Activated CD4-positive, alpha-beta T cell treated with anti-CD3 and anti-CD28 coated beads, Interleukin-2, Interleukin-4, amounts not matched to agents 100 ng/mL and 50 ng/mL, durations not matched to agents 16 hours and 8 hours (primary cell): ENCODE data around the gene EBPL.
"Not testable (repeated sequence)": the region's sequence is repeated elsewhere in the genome, so short reads cannot be mapped to it uniquely, and the experiment has no call there.

Experiments used
- DNase-seq: peaks from one replicate; pipeline ENCODE4 v3.0.0-alpha.2; 2020; ENCODE audit warnings: low spot score

Gene EBPL

DNA sequence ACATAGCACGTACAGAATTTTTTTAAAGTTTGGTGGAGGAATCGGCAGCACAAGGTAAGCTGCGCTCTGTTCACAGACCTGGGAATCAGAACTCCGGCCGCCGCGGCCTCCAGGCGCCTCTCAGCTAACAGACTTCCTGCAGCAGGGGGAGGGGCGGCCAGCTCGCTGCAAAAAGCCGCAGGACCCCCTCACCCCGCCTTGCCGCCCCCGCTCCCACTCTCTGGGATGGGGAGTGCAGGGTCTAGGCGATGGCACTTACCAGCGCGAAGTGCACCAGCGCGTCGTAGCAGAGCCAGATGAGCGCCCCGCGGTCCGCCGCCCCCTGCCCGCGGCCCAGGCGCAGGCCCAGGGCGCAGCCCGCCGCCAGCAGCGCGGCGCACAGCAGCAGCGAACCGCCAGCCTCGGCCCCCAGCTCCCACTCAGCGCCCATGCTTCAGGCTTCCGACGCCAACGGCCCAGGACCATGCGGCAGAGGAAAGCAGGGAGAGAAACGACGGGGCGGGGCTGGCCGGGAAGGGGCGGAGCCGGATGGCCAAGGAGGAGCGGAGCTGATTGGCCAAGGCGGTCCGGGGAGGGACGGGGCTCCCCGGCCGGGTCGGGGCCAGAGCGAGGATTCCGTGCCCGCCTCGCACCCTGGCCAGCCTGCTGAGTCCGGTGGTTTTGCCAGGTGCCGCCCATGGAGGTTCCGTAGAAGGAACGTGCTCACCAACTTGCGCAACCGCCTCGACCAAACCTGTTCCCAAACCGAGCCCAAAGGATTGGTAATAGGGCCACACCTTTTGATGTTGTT lies at the start of gene EBPL:
EBPL (minus strand) TSS at position 492 of the 790 bp plus-strand sequence; CDS start at position 430, 62 bp downstream.
- DNase-seq, result peak; percentile 93

DNA sequence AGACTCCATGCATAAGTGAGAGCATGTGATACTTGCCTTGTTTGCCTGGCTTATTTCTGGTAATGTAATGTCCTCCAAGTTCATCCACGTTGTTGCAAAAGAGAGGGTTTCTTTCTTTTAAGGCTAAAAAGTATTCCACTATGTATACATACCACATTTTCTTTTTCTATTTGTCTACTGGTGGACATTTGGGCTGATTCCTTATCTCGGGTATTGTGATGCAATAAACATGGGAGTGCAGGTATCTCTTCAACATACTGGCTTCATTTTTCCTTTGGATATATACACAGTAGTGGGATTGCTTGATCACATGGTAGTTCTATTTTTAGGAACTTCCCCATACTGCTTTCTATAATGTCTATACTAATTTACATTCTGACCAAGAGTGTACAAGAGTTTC lies 49.6 kb upstream of the EBPL start:
- no peak for DNase-seq

DNA sequence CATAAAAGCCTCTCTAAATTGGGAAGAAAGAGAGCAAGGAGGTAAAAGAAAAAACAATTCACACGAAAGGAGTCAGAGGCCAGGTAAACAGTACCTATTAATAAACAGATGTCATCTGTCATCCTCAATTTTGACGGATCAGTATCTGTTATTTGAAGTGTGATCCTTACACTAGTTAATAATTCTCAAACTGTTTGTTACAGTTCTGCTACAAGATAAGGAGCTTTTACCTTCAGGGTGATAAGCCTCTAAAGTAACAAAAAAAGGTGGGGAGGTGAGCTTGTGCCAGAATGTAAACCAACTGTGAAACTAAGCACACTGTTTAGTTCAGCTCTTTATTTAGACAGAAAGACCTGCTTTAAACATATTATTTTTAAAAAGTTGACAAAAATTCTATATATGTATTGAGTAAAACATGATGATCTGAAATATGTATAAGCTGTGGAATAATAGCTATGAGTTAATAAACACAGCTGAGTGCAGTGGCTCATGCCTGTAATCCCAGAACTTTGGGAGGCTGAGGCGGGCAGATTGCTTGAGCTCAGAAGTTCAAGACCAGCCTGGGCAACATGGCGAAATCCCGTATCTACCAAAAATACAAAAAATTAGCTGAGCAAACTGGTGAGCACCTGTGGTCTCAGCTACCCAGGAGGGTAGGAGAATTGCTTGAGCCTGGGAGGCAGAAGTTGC lies 48.4 kb upstream of the EBPL start:
- no peak for DNase-seq

- DNase-seq, result no peak
Measured at GRCh38 chr13:49733181-49733951, 42.1 kb upstream of the EBPL start.

GRCh38 chr13:49731766-49732165 lies 40.5 kb upstream of the EBPL start:
- no peak for DNase-seq

GRCh38 chr13:49716615-49717014 lies 25.3 kb upstream of the EBPL start:
- DNase-seq, result no peak

- DNase-seq, result no peak
Measured at GRCh38 chr13:49714757-49715156, 23.5 kb upstream of the EBPL start.

- no peak for DNase-seq
Measured at GRCh38 chr13:49711218-49711863, 20.1 kb upstream of the EBPL start.

- DNase-seq, result not testable (repeated sequence)
Measured at GRCh38 chr13:49704264-49704663, 13.0 kb upstream of the EBPL start.

- DNase-seq, result no peak
Measured at GRCh38 chr13:49701491-49701890, 10.2 kb upstream of the EBPL start.

GRCh38 chr13:49697468-49697867 lies 6.2 kb upstream of the EBPL start:
- no peak for DNase-seq

GRCh38 chr13:49694446-49694845 lies 3.2 kb upstream of the EBPL start:
- no peak for DNase-seq

- DNase-seq, result no peak
Measured at GRCh38 chr13:49693877-49694276, 2.6 kb upstream of the EBPL start.

- DNase-seq, result no peak
Measured at GRCh38 chr13:49693191-49693733, 2.0 kb upstream of the EBPL start.

- DNase-seq, result no peak
Measured at GRCh38 chr13:49690133-49690994, 922 bp downstream of the EBPL start.

DNA sequence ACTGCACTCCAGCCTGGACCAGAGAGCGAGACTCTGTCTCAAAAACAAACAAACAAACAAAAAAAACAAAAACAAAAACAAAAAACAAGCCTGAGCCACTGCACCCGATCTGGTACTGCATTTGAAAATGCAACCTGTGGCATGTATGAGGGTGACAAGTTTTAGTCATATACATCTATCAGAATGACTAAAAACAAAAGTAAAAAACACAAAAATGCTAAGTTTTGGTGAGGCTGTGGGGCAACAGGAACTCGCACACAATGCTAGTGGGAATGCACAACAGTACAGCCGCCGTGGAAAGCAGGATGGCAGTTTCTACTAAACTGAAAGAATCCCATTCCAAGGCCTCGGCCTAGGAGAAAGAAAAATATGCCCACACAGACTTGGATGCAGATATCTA lies 7.8 kb downstream of the EBPL start:
- peak; percentile 77 for DNase-seq

DNA sequence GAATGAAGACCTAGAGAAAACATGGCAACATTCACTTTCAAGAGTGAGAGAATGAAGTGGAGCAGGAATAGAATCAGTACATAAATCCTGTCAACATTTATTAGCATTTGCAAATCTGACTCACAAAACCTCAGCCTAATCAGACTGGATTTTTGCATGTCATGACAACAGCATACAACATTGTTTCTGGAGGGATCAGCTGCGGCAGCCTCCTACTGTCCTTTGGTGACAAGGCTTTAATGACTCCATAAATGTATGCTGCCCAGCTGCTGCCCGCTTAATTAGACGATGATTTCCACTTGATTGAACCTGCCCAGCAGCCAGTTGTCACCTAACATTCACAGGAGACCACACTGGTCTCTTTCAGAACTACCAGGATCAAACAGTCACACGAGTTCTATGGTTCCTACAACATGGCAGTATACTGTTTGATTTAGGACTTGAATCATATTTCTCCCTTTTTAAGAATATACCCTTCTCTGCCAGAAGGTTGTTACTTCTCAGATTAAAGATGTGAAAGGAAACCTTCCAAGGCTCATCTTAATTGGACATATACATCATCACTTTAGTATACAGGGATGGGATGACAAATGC lies 9.3 kb downstream of the EBPL start:
- no peak for DNase-seq

- no peak for DNase-seq
Measured at GRCh38 chr13:49679246-49679645, 12.0 kb downstream of the EBPL start.

- no peak for DNase-seq
Measured at GRCh38 chr13:49678191-49678914, 12.9 kb downstream of the EBPL start.
